ENCODE results near the gene UVRAG.

Gene UVRAG

DNA sequence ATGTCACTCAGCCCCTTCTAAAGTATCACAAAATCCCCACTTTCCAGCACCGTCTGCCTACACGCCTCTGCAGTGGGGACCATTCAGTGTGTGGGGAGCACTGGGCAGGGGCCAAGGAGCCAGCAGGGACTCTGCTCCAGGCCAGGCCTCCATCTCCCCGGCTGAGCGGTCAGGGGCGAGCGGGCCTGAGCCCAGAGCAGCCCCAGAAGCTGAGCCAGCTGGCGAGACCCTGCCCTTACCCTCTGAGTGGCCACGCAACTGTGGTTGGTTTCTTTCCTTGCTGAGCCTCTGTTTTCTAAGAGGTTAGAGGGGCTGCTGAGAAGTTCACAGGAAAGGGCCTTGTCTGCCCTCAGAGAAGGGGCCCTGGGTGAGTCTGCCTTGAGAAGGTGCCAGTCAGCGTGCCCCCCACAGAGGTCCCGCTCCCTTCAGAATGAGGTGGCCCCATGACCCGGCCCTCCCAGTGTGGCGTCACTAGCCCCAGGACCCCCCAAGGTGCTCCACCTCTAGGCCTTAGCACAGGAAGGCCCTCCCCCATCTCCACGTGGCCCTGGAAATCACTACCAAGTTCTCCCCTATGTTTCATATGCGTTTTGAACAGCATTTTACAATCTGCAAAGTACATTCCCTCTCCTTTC is 344.4 kb downstream of the UVRAG start:
- TF ChIP-seq, protein P1, sequence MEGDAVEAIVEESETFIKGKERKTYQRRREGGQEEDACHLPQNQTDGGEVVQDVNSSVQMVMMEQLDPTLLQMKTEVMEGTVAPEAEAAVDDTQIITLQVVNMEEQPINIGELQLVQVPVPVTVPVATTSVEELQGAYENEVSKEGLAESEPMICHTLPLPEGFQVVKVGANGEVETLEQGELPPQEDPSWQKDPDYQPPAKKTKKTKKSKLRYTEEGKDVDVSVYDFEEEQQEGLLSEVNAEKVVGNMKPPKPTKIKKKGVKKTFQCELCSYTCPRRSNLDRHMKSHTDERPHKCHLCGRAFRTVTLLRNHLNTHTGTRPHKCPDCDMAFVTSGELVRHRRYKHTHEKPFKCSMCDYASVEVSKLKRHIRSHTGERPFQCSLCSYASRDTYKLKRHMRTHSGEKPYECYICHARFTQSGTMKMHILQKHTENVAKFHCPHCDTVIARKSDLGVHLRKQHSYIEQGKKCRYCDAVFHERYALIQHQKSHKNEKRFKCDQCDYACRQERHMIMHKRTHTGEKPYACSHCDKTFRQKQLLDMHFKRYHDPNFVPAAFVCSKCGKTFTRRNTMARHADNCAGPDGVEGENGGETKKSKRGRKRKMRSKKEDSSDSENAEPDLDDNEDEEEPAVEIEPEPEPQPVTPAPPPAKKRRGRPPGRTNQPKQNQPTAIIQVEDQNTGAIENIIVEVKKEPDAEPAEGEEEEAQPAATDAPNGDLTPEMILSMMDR (IDR thresholded peaks at IDR 0.05), result no peak

DNA sequence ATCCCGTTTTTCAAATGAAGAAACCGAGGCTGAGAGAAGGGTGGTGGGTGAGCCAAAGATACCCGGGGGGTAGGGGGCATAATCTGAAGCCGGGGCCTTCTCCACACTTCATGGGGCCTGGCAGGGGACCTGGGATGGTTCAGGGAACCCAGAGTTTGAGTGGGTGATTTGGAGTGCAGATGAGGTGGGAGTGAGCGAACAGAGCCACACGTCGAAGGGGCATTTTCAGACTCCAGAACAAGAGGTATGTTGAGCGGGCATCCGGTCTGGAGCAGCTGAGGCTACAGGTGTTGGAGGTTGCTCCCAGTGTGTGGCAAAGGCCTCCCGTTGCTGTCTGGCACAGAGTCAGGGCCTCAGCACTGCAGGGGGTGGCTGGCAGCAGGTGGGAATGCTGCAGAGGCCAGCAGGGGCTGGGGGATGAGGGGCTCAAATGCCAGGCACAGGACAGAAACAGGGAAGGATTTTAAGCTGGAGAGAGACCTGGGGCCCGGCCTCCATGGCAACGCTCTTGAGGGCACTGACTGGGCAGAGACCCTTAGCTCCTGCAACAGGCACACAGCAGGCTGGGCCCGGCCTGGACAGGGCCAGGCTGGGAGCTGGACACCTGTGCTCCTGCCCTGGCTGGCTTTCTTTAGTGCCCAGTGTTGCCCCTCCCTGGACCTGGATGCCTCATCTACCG is 345.1 kb downstream of the UVRAG start:
- TF ChIP-seq, protein P1 (IDR thresholded peaks at IDR 0.05), result no peak

DNA sequence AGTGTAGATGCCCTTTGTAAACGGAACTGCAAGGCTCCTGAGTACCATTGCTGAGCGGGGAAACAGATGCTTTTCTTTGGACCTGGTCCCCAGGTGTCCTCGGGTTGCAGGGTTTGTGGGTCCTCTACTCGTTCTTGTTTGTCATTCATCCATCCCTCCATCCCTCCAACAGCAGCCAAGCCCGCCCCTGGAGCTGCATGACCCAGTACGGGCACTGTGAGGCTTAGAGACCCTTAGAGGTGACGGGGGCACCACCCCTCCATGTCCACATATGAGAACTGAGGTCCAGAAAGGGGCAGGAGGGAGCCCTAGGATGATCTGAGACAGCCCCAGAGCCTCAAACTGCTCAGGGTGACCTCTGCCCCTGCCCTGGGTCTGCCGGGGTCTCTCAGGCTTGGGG is 345.8 kb downstream of the UVRAG start:
- TF ChIP-seq, protein P1 (IDR thresholded peaks at IDR 0.05), result no peak

DNA sequence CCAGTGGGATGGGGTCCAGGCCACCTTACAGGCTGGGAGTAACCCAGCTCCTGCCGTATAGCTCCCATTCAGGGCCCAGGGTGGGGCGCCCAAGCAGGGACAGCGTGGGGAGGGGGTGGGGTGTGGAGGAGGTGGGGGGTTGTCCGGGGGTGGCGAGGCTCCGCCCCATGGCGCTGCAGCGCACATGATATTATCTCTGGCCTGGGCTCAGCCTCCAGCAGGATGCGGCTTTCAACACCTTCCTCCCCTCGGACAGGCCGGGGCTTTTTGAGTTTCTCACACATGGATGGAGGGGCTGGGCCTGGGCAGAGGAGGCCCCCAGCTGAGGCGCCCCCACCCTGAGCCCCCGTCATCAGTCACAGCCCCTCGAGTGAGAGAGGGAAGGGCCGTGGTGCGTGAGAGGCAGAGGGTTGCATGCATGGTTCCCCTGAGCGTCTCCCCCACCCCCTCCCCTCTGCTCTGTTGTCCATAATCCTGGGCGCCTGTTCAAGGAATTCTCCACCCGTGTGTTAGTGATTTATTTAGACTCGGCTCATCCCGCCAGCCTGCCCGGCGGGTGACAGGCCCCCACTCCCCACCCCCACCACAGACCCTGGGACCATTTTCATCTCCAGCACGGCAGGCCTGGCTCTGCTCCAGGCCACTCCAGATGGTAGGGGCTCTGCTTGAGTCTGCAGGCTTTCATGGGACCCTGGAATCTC is 346.4 kb downstream of the UVRAG start:
- TF ChIP-seq, protein P1 (IDR thresholded peaks at IDR 0.05), result no peak

DNA sequence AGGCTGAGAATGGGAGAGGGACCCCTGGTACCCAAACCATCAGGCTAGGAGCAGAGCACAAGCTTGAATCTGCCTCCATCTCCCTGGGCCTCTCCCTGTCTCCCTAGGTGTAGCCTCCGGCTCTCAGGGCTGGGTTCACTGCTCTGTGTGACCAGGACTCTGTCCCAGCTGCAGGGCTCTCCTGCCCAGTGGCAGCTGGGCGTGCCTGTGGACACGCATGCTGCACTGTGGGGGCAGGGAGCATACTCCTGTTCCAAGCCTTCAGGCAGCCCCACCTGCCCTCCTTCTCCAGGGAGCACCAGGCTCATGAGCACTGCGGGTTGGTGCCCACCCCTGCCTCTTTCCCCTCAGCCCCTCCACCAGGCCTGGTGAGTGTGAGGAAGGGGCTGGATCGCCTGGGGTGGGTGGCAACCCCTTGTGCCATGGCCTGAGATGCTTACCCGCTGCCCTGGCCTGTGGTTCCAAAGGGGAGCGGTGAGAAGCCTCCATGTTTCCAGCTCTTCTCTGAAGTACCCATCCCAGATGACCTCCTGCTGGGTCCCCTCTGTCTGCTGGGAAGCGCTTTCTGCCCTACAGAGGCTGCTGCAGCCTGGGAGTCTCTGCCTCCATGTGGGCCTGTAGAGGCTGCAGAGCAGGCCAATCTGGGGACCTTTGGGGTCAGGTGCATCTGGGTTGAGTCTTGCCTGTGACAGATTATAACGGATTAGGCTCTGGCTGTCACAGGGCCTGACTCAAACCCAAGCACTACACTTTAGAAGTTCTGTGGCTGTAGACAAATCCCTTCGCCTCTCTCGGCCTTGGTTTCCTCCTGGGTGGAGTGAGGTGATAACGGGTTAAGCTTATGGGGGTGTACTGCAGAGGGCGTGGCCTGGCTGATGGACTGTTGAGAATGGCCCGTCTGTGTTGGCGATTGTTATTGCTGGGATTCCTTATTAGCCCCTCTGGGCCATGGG is 347.6 kb downstream of the UVRAG start:
- TF ChIP-seq, protein P1 (IDR thresholded peaks at IDR 0.05), result no peak

DNA sequence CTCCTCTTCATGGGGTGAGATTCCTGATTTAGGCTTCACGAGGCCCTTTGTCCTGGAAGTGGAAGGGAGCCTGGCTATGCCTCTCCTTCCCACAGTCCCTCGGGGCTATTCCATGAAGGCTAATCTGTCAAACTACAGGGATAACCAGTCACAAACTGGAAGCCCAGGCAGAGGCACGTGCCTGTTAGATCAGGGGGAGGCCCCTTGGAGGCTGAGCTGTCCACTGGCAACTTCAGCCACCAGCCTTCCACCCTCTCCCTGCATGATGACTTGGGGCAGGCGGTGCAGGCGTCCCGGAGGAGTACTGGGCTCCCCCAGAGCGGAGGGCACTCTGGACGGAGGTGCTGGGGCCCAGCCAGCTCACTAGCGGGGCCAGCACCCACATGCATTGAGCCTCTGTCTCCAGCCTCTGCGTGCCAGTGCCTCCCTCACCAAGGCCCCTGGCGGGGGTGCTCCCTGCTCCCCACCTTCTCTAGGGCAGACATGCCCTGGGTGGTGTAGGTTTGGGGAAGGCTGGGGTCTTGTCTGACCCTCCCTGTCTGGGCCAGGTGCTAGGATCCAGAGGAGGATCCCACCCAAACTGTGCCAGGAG is 348.4 kb downstream of the UVRAG start:
- TF ChIP-seq, protein P1 (IDR thresholded peaks at IDR 0.05), result no peak

DNA sequence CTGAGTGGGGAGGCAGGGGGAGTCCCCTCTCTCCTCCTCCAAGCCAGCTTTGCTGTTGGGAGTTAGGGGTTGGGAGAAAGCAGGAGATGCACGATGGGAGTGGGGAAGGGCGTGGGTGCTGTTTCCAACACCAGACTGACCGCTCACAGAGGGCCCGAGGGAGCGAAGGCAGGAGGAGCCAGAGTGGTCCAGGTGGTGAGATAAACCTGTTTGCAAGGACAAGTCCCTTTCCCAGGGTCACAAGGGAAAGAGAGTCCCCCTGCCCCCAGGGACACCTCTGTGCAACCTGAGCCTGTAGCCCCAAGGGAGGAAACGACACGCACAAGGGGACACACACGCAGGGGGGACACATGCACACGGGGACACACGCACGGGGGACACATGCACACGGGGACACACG is 349.1 kb downstream of the UVRAG start:
- TF ChIP-seq, protein P1 (IDR thresholded peaks at IDR 0.05), result no peak
